GM18499 (cell line): Measurements from ENCODE around the gene ZC3H13.

Experiments used
- ATAC-seq: cut with Tn5 transposase; IDR thresholded peaks from one replicate; pipeline ENCODE4 v1.9.1; 2021; ENCODE audit warnings: moderate number of reproducible peaks; ENCODE audit not compliant: insufficient read depth, unreplicated experiment

ZC3H13 gene

GRCh38 chr13:46071590-46072249 is 19.2 kb upstream of the ZC3H13 start:
- ATAC-seq = peak; percentile 84

- no peak for ATAC-seq
Observed at GRCh38 chr13:46063292-46063691, 10.7 kb upstream of the ZC3H13 start.

GRCh38 chr13:46062185-46062584 is 9.6 kb upstream of the ZC3H13 start:
- no peak for ATAC-seq

GRCh38 chr13:46059405-46059804 is 6.9 kb upstream of the ZC3H13 start:
- no peak for ATAC-seq

GRCh38 chr13:46058268-46058667 is 5.7 kb upstream of the ZC3H13 start:
- ATAC-seq = no peak

- no peak for ATAC-seq
Observed at GRCh38 chr13:46057256-46058015, 4.9 kb upstream of the ZC3H13 start.

- ATAC-seq = no peak
Observed at GRCh38 chr13:46053162-46054012, 841 bp upstream of the ZC3H13 start.

- no peak for ATAC-seq
Observed at GRCh38 chr13:46051968-46052318, 603 bp downstream of the ZC3H13 start.

- no peak for ATAC-seq
Observed at GRCh38 chr13:46050771-46051170, 1.8 kb downstream of the ZC3H13 start.

GRCh38 chr13:46045424-46045823 is 7.1 kb downstream of the ZC3H13 start:
- no peak for ATAC-seq

GRCh38 chr13:46043647-46044046 is 8.9 kb downstream of the ZC3H13 start:
- no peak for ATAC-seq

GRCh38 chr13:46041419-46041839 is 11.1 kb downstream of the ZC3H13 start:
- no peak for ATAC-seq

GRCh38 chr13:46040763-46041162 is 11.8 kb downstream of the ZC3H13 start:
- ATAC-seq = no peak

GRCh38 chr13:46039411-46040182 is 12.9 kb downstream of the ZC3H13 start:
- ATAC-seq = no peak

GRCh38 chr13:46038296-46038695 is 14.2 kb downstream of the ZC3H13 start:
- no peak for ATAC-seq

GRCh38 chr13:46035066-46035465 is 17.5 kb downstream of the ZC3H13 start:
- ATAC-seq = no peak

- ATAC-seq = no peak
Observed at GRCh38 chr13:46032341-46032740, 20.2 kb downstream of the ZC3H13 start.

- ATAC-seq = no peak
Observed at GRCh38 chr13:46031581-46032263, 20.8 kb downstream of the ZC3H13 start.

- no peak for ATAC-seq
Observed at GRCh38 chr13:46025157-46025556, 27.4 kb downstream of the ZC3H13 start.

- no peak for ATAC-seq
Observed at GRCh38 chr13:46022481-46022880, 30.1 kb downstream of the ZC3H13 start.
